ELF-1 (cell line): ENCODE results near the gene METAP1.
"Not testable (repeated sequence)": the region's sequence is repeated elsewhere in the genome, so short reads cannot be mapped to it uniquely, and the experiment has no call there.

ENCODE experiments used
- DNase-seq: peaks from one replicate; pipeline ENCODE4 v3.0.0-alpha.2; 2016; ENCODE audit warnings: low read depth, low spot score

METAP1 gene

DNA sequence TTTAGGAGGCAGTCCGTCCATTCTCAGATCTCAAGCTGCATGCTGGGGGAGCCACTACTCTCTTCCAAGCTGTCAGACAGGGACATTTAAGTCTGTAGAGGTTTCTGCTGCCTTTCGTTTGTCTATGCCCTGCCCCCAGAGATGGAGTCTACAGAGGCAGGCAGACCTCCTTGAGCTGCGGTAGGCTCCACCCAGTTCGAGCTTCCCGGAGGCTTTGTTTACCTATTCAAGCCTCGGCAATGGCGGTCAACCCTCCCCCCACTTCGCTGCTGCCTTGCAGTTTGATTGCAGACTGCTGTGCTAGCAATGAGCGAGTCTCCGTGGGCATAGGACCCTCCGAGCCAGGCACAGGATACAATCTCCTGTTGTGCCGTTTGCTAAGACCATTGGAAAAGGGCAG is 103.8 kb downstream of the METAP1 start:
- no peak for DNase-seq

DNA sequence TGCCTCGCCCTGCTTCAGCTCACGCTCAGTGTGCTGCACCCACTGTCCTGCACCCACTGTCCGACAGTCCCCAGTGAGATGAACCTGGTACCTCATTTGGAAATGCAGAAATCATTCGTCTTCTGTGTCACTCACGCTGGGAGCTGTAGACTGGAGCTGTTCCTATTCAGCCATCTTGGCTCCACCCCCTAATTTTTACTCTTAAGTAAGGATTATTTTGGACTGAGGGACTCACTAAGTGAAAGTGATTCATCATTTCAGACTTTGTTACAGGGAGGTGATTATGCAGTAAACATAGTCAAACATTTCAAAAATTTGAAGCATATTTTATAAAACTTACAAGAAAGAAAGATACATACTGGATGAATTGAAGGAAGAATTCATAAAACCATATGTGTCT is 104.3 kb downstream of the METAP1 start:
- not testable (repeated sequence) for DNase-seq

DNA sequence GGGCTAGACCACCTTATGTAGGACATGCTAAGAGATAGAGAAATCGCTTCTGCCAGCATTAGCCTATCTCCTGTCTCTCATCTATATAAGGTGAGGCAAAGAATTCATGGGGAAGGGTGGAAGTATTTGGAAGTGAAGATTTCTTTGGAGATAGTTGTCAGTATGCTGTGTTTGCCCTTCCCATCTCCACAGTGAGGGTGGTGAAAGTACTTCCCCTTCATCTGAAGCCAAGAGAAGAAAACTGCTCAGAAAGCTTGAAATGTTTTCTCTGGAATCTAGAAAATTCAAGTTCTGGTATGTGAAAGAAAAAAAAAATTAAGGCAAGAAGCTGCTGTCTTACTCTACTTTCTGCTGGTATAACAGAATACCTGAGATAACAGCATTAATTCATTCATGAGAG is 105.4 kb downstream of the METAP1 start:
- DNase-seq = no peak

DNA sequence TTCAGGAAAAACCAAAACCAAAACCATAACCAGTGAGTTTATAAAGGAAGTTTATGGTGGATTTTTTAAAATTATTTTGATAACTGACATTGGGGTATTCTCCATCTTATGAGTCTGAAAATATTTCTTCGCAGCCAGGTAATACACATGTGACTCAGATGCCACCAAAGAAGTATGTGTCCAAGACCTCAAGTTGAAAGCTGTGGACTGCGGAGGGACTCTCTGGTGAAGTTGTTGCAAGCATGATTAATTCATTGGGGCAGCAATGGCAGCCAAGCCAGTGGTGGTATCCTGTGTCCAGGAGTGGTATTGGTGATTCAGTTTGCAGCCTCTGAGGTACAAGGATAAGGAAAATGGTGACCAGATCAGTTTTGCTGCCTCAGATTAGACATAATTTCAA is 107.1 kb downstream of the METAP1 start:
- DNase-seq = no peak

DNA sequence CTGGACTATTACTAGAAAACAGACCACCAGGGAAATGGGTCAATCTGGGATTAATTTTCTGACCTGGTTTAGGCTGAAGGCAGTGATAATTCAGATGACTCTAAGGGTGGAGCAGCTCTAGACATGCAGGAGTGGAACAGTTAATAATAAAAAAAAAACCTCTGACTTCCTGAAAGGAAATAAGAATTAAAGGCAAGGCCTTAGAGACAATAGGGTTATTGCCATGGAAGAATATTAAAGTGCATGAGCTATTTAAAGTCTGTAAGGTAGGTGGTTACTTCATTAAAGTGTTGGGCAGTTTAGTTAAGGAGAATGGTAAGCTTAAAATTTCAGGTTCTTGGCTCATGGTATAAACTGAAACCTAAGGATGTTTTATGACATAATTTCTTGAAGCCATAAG is 107.6 kb downstream of the METAP1 start:
- DNase-seq = no peak

DNA sequence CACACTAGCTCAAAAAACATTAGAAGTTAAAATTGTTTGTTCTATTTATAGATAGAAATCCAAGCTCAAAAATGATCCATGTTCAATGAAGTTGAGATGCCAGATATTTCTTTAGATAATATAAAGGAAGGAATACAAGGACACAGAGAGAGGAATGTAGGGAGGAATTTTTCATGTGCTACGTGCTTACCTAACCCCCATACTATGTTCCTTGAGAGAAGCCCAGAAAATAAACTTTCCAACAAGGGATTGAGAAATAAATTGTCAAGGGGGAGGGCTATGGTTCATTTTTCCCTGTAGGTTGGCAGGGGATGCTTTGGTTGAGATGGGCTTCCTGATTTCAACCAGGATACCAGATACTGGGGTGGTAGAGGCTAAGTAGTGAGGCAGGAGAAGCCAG is 108.6 kb downstream of the METAP1 start:
- no peak for DNase-seq

DNA sequence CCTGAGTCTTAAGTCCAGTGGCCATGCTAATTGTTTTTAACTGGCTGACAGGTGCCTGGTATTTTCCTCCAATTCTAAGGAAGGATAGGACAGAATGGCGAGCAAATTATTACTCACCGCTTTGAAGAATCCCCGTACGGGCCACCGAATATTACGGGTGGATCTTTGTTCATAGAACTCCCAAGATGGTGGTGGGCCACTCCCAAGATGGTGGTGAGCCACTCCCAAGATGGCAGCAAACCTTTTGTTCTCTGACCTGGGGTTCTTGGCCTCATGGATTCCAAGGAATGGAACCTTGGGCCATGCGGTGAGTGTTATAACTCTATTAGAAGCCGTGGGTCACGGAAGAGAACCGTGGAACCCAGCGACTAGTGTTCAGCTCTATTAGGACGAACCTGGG is 113.8 kb downstream of the METAP1 start:
- not testable (repeated sequence) for DNase-seq
